A549 (cell line): ENCODE results near the gene DZANK1. TPM values are rescaled to one million over a fixed set of nuclear protein-coding genes. Genes with fewer than 3 reads are reported as not detected.
"Not testable (repeated sequence)": the region's sequence is repeated elsewhere in the genome, so short reads cannot be mapped to it uniquely, and the experiment has no call there.

Source experiments
- ATAC-seq, 2 experiments: fragments of 200-7000 bp in 1 of 2; fragments of >200 bp in 1 of 2; cut with Nextera tagmentation in 1 of 2; cut with Tn5 transposase in 1 of 2; 3 replicates each; pipeline versions ENCODE4 v1.8.0 to v1.9.1; 2018 to 2020; ENCODE audit warnings: mild to moderate bottlenecking in 1 of 2, moderate library complexity in 1 of 2
- CTCF ChIA-PET: fragments of 300-600 bp; sonication (Branson Sonifier 250); formaldehyde crosslinking; extraction: SDS; loops from one replicate; lab custom pipeline; 2021; ENCODE audit warnings: antibody characterized with exemption, inconsistent platforms; lab: Yijun Ruan, JAX
- POLR2A ChIA-PET: fragments of 350-600 bp; formaldehyde crosslinking; extraction: SDS; loops from one replicate; lab custom pipeline; 2021; ENCODE audit warnings: antibody characterized with exemption, inconsistent platforms; lab: Yijun Ruan, JAX
- DNase-seq, 2 experiments: peaks; one replicate each; pipeline versions ENCODE4 v3.0.0 to v3.0.0-alpha.2; 2011 to 2016; ENCODE audit warnings: low read depth in 1 of 2, low spot score in 1 of 2
- FAIRE-seq: peaks from 2 replicates; lab custom pipeline; 2011; peaks lifted over from hg19 to GRCh38; lab: Jason Lieb, UNC
- H3K27ac ChIP-seq, 2 experiments: fragments of >200 bp; sonication (Bioruptor Twin); formaldehyde crosslinking; 3 replicates each; pipeline ENCODE4 v1.5.1; 2016 to 2017
- H3K4me1 ChIP-seq: fragments of >200 bp; sonication (Bioruptor Twin); formaldehyde crosslinking; 3 replicates; pipeline ENCODE4 v1.6.1; 2016
- H3K4me2 ChIP-seq: fragments of >200 bp; sonication (Bioruptor Twin); formaldehyde crosslinking; 3 replicates; pipeline ENCODE4 v1.6.1; 2016
- H3K4me3 ChIP-seq: fragments of >200 bp; sonication (Bioruptor Twin); formaldehyde crosslinking; 3 replicates; pipeline ENCODE4 v1.5.1; 2016
- H3K9me3 ChIP-seq: fragments of >200 bp; sonication (Bioruptor Twin); formaldehyde crosslinking; 3 replicates; pipeline ENCODE4 v1.6.1; 2016
- BCL3 ChIP-seq: fragments of >200 bp; sonication (Bioruptor Twin); formaldehyde crosslinking; IDR thresholded peaks from 3 replicates; pipeline ENCODE4 v1.6.1; 2016
- CBX2 ChIP-seq: fragments of 200-600 bp; sonication (generic); IDR thresholded peaks from 2 replicates; pipeline ENCODE4 v1.6.1; 2016; ENCODE audit warnings: low read depth, mild to moderate bottlenecking, borderline replicate concordance
- CEBPB ChIP-seq, 2 experiments: fragments of >200 bp in 1 of 2; sonication (Bioruptor Twin) in 1 of 2; formaldehyde crosslinking in 1 of 2; IDR thresholded peaks; 2 replicates each; pipeline ENCODE4 v1.6.1; 2012 to 2016
- CHD4 ChIP-seq: fragments of 200-600 bp; sonication (generic); IDR thresholded peaks from 2 replicates; pipeline ENCODE4 v1.6.1; 2016; ENCODE audit warnings: antibody characterized with exemption, mild to moderate bottlenecking, borderline replicate concordance
- E2F6 ChIP-seq: IDR thresholded peaks from 2 replicates; pipeline ENCODE4 v1.6.1; 2012; ENCODE audit warnings: low read depth, borderline replicate concordance
- EHMT2 ChIP-seq: fragments of 200-600 bp; sonication (generic); IDR thresholded peaks from 2 replicates; pipeline ENCODE4 v1.6.1; 2016; ENCODE audit warnings: antibody characterized with exemption, low read depth, mild to moderate bottlenecking, moderate library complexity
- FOSB ChIP-seq: fragments of 250-450 bp; sonication (Bioruptor Pico); IDR thresholded peaks from 2 replicates; pipeline ENCODE4 v1.5.0; 2020; ENCODE audit warnings: mild to moderate bottlenecking, moderate library complexity
- FOXS1 ChIP-seq: fragments of 250-450 bp; sonication (Bioruptor Pico); IDR thresholded peaks from 2 replicates; pipeline ENCODE4 v1.5.0; 2020; ENCODE audit warnings: mild to moderate bottlenecking, moderate library complexity
- HES2 ChIP-seq: fragments of >200 bp; sonication (Bioruptor Twin); formaldehyde crosslinking; IDR thresholded peaks from 2 replicates; pipeline ENCODE4 v1.6.1; 2016
- HEYL ChIP-seq: fragments of 250-450 bp; sonication (Bioruptor Pico); IDR thresholded peaks from 2 replicates; pipeline ENCODE4 v1.8.0; 2021; ENCODE audit warnings: mild to moderate bottlenecking, moderate library complexity
- HMGXB4 ChIP-seq: fragments of 250-450 bp; sonication (Bioruptor Pico); IDR thresholded peaks from 2 replicates; pipeline ENCODE4 v1.5.0; 2021; ENCODE audit warnings: mild to moderate bottlenecking, moderate library complexity, borderline replicate concordance
- HOXA7 ChIP-seq: fragments of 250-450 bp; sonication (Bioruptor Pico); IDR thresholded peaks from 2 replicates; pipeline ENCODE4 v1.5.0; 2020; ENCODE audit warnings: mild to moderate bottlenecking, moderate library complexity
- HOXB13 ChIP-seq: fragments of 250-450 bp; sonication (Bioruptor Pico); IDR thresholded peaks from 2 replicates; pipeline ENCODE4 v1.5.0; 2020; ENCODE audit warnings: low read depth, mild to moderate bottlenecking, moderate library complexity
- KDM5A ChIP-seq: fragments of 200-600 bp; sonication (generic); IDR thresholded peaks from 2 replicates; pipeline ENCODE4 v1.6.1; 2016; ENCODE audit warnings: antibody characterized with exemption, mild to moderate bottlenecking
- MAZ ChIP-seq: fragments of 150-350 bp; IDR thresholded peaks from 2 replicates; pipeline ENCODE4 v1.6.1; 2014; ENCODE audit warnings: antibody characterized with exemption, low read depth, low read length, borderline replicate concordance
- MYC ChIP-seq: IDR thresholded peaks from 2 replicates; pipeline ENCODE4 v1.6.1; 2012; ENCODE audit warnings: mild to moderate bottlenecking, inconsistent platforms, low read length, improper control_type of control experiment, borderline replicate concordance
- PHF8 ChIP-seq: fragments of 200-600 bp; sonication (generic); IDR thresholded peaks from 2 replicates; pipeline ENCODE4 v1.6.1; 2016; ENCODE audit warnings: low read depth, mild to moderate bottlenecking, antibody characterized with exemption, moderate library complexity, borderline replicate concordance
- POLR2AphosphoS2 ChIP-seq: conservative IDR thresholded peaks from 2 replicates; pipeline ENCODE4 v1.6.1; 2012; ENCODE audit warnings: low read length, improper control_type of control experiment, inconsistent platforms
- RAD21 ChIP-seq, 2 experiments: fragments of >200 bp in 1 of 2; sonication (Bioruptor Twin) in 1 of 2; formaldehyde crosslinking in 1 of 2; IDR thresholded peaks in 1 of 2; conservative IDR thresholded peaks in 1 of 2; 2 replicates in 1 of 2; 3 replicates in 1 of 2; pipeline ENCODE4 v1.6.1; 2012 to 2018; ENCODE audit warnings: inconsistent platforms in 1 of 2
- REST ChIP-seq: fragments of 200-600 bp; sonication (generic); IDR thresholded peaks from 2 replicates; pipeline ENCODE4 v1.6.1; 2016; ENCODE audit warnings: antibody characterized with exemption, mild to moderate bottlenecking, moderate library complexity
- SMC3 ChIP-seq: fragments of >200 bp; sonication (Bioruptor Twin); formaldehyde crosslinking; IDR thresholded peaks from 3 replicates; pipeline ENCODE4 v1.6.1; 2018; ENCODE audit warnings: inconsistent platforms
- SREBF2 ChIP-seq: fragments of 450-650 bp; IDR thresholded peaks from 2 replicates; pipeline ENCODE4 v1.6.1; 2014; ENCODE audit warnings: mild to moderate bottlenecking, moderate library complexity
- TFCP2L1 ChIP-seq: fragments of 250-450 bp; sonication (Bioruptor Pico); IDR thresholded peaks from 2 replicates; pipeline ENCODE4 v1.5.0; 2021; ENCODE audit warnings: mild to moderate bottlenecking
- TP53 ChIP-seq: fragments of 250-450 bp; sonication (Bioruptor Pico); IDR thresholded peaks from 2 replicates; pipeline ENCODE4 v1.5.0; 2021; ENCODE audit warnings: mild to moderate bottlenecking, moderate library complexity
- ZC3H11A ChIP-seq: fragments of 450-650 bp; IDR thresholded peaks from 2 replicates; pipeline ENCODE4 v1.6.1; 2014; ENCODE audit warnings: antibody characterized with exemption, mild to moderate bottlenecking
- ZNF302 ChIP-seq: fragments of 250-450 bp; sonication (Bioruptor Pico); IDR thresholded peaks from 2 replicates; pipeline ENCODE4 v1.9.0; 2021; ENCODE audit warnings: inconsistent platforms, mild to moderate bottlenecking, moderate library complexity
- WGBS: methylation state at CpG from one replicate; pipeline ENCODE4 v1.1.6; 2017; ENCODE audit errors: missing lambda C conversion rate; 5-methylcytosine and 5-hydroxymethylcytosine counted together
- polyA plus RNA-seq, 4 experiments: library from polyadenylated mRNA; depleted of rRNA in 3 of 4; stranded (reverse); fragments of >200 nt; fragmentation: RNase III in 1 of 4; extraction: RNeasy Plus Mini Kit Qiagen cat#74134 plus additional on column Dnase treatment in 1 of 4; gene quantifications; 2 replicates in 3 of 4; 3 replicates in 1 of 4; pipeline ENCODE4 v1.2.3, GENCODE V29; 2011 to 2017

DZANK1 gene
- polyA plus RNA-seq, 2 of the 4 experiments (the other 2 are of a cell fraction) = 3.5 to 5.1 TPM

GRCh38 chr20:18377896-18378481, 88.8 kb downstream of the DZANK1 start:
- FAIRE-seq (no peak), ATAC-seq (peak in 1 of 2 experiments; percentile 23; a peak in 3 of 6 replicates), DNase-seq (no peak)
- ChIA-PET POLR2A (no interaction called here), CTCF (no interaction called here)
- H3K4me3 ChIP-seq = no peak overlapping the region
- H3K4me2 ChIP-seq = no peak overlapping the region
- H3K4me1 ChIP-seq = no peaks in the 10 kb centered on the region
- H3K27ac ChIP-seq = no peak overlapping the region
- H3K9me3 ChIP-seq = no peaks in the 10 kb centered on the region
- TF ChIP-seq SREBF2 (no peak), HES2 (no peak), ZC3H11A (no peak), TP53 (CRISPR knock-in tag) (no peak), KDM5A (no peak), CEBPB (IDR thresholded peaks at IDR 0.05) (no peak), POLR2AphosphoS2 (no peak), RAD21 (conservative IDR thresholded peaks at IDR 0.05 in 1 of 2, IDR thresholded peaks at IDR 0.05 in 1 of 2) (no peak), CHD4 (no peak), FOSB (CRISPR knock-in tag) (no peak), HEYL (CRISPR knock-in tag) (no peak), PHF8 (no peak), FOXS1 (no peak), E2F6 (no peak), TFCP2L1 (no peak), CBX2 (no peak), ZNF302 (CRISPR knock-in tag) (no peak)
- WGBS = 41% methylated on average over 8 of the region's 8 CpGs

- FAIRE-seq, H3K4me1 ChIP-seq, H3K27ac ChIP-seq, H3K4me3 ChIP-seq, H3K9me3 ChIP-seq, CTCF ChIA-PET, ATAC-seq, DNase-seq, POLR2A ChIA-PET, H3K4me2 ChIP-seq: not testable (repeated sequence)
- 79% methylated on average over 19 of the region's 28 CpGs for WGBS
These were observed 91.3 kb downstream of the DZANK1 start for GRCh38 chr20:18375551-18375950.

GRCh38 chr20:18372296-18372695, 94.5 kb downstream of the DZANK1 start:
- TF ChIP-seq MAZ (no peak), MYC (no peak), SREBF2 (no peak), HOXA7 (no peak), BCL3 (no peak), EHMT2 (no peak), HOXB13 (CRISPR knock-in tag) (no peak), TP53 (CRISPR knock-in tag) (no peak), SMC3 (no peak), HMGXB4 (CRISPR knock-in tag) (no peak), REST (no peak)
- Histone ChIP-seq H3K9me3 (no peaks in the 10 kb centered on the region), H3K4me2 (no peak overlapping the region), H3K4me1 (no peaks in the 10 kb centered on the region), H3K4me3 (no peak overlapping the region), H3K27ac (no peak overlapping the region)
- FAIRE-seq (no peak), DNase-seq (no peak), ATAC-seq (no peak)
- POLR2A ChIA-PET = no interaction called here
- 12% methylated on average over 1 of the region's 1 CpG for WGBS
- CTCF ChIA-PET = no interaction called here
